H1 (cell line): ENCODE measurements around the gene NCAPD2. TPM values are rescaled to one million over a fixed set of nuclear protein-coding genes. Genes with fewer than 3 reads are reported as not detected.

Experiments used
- CTCF ChIA-PET: fragments of 300-600 bp; sonication (Branson Sonifier 250); formaldehyde crosslinking; loops from one replicate; lab custom pipeline; 2021; ENCODE audit not compliant: partially characterized antibody; lab: Charles Lee
- POLR2A ChIA-PET: fragments of 300-600 bp; sonication (Branson Sonifier 250); formaldehyde crosslinking; loops from one replicate; lab custom pipeline; 2021; ENCODE audit warnings: inconsistent platforms; ENCODE audit not compliant: partially characterized antibody; lab: Charles Lee
- DNase-seq, 2 experiments: peaks; one replicate each; pipeline versions ENCODE4 v3.0.0 to v3.0.0-alpha.2; 2010 to 2022; ENCODE audit warnings: low spot score in 2 of 2, low read depth in 1 of 2, mixed read lengths in 1 of 2
- FAIRE-seq: peaks from 2 replicates; lab custom pipeline; 2011; peaks lifted over from hg19 to GRCh38; lab: Jason Lieb, UNC
- H2AFZ ChIP-seq: 2 replicates; pipeline ENCODE4 v1.8.1; 2012; ENCODE audit warnings: low read length, inconsistent platforms
- H2AK5ac ChIP-seq: 2 replicates; pipeline ENCODE4 v1.6.1; 2013; ENCODE audit warnings: low read depth, low read length
- H2BK120ac ChIP-seq: replicated peaks from 2 replicates; pipeline ENCODE3; 2013; ENCODE audit warnings: low read depth, low read length, inconsistent platforms
- H2BK12ac ChIP-seq: 2 replicates; pipeline ENCODE4 v1.6.1; 2013; ENCODE audit warnings: low read depth, low read length
- H2BK15ac ChIP-seq: 2 replicates; pipeline ENCODE4 v1.6.1; 2013; ENCODE audit warnings: low read length
- H2BK20ac ChIP-seq: 2 replicates; pipeline ENCODE4 v1.6.1; 2013; ENCODE audit warnings: low read length
- H2BK5ac ChIP-seq: 2 replicates; pipeline ENCODE4 v1.6.1; 2013; ENCODE audit warnings: low read depth, low read length
- H3K14ac ChIP-seq: 2 replicates; pipeline ENCODE4 v1.6.1; 2013; ENCODE audit warnings: inconsistent platforms; ENCODE audit not compliant: insufficient read length
- H3K18ac ChIP-seq: 2 replicates; pipeline ENCODE4 v1.6.1; 2013; ENCODE audit warnings: low read length; ENCODE audit errors: extremely low read depth
- H3K23ac ChIP-seq: 2 replicates; pipeline ENCODE4 v1.6.1; 2013; ENCODE audit warnings: inconsistent platforms; ENCODE audit not compliant: insufficient read length
- H3K23me2 ChIP-seq: 2 replicates; pipeline ENCODE4 v1.6.1; 2013; ENCODE audit warnings: low read depth, low read length
- H3K27ac ChIP-seq: 2 replicates; pipeline ENCODE4 v1.6.1; 2011; ENCODE audit warnings: low read depth, low read length, inconsistent platforms
- H3K27me3 ChIP-seq, 4 experiments: replicated peaks in 1 of 4; 1 replicate in 1 of 4; 2 replicates in 3 of 4; pipeline versions ENCODE4 v1.6.1 to v1.8.1; 2011 to 2013; ENCODE audit warnings: low read length in 3 of 4, mild to moderate bottlenecking in 3 of 4, inconsistent platforms in 2 of 4, mixed read lengths in 2 of 4, moderate library complexity in 1 of 4; ENCODE audit not compliant: control insufficient read depth in 3 of 4, insufficient read depth in 3 of 4; ENCODE audit errors: extremely low read depth in 1 of 4
- H3K36me3 ChIP-seq, 4 experiments: 2 replicates each; pipeline versions ENCODE4 v1.6.1 to v1.8.1; 2011 to 2013; ENCODE audit warnings: mild to moderate bottlenecking in 4 of 4, low read length in 3 of 4, moderate library complexity in 2 of 4, control low read depth in 1 of 4, inconsistent platforms in 1 of 4; ENCODE audit not compliant: insufficient read depth in 4 of 4, control insufficient read depth in 2 of 4
- H3K4ac ChIP-seq: replicated peaks from 2 replicates; pipeline ENCODE3; 2013; ENCODE audit warnings: low read length, low read depth, mixed read lengths, inconsistent platforms; ENCODE audit not compliant: insufficient read length
- H3K4me1 ChIP-seq, 4 experiments: replicated peaks in 1 of 4; 1 replicate in 1 of 4; 2 replicates in 3 of 4; pipeline versions ENCODE4 v1.6.1 to v1.8.1; 2011 to 2013; ENCODE audit warnings: low read length in 3 of 4, inconsistent platforms in 2 of 4, mixed read lengths in 1 of 4; ENCODE audit not compliant: insufficient read depth in 4 of 4, control insufficient read depth in 3 of 4
- H3K4me2 ChIP-seq, 2 experiments: 2 replicates each; pipeline versions ENCODE4 v1.6.1 to v1.8.1; 2011 to 2013; ENCODE audit warnings: low read depth in 2 of 2, low read length in 2 of 2, control low read depth in 1 of 2, inconsistent platforms in 1 of 2, mild to moderate bottlenecking in 1 of 2; ENCODE audit not compliant: insufficient read depth in 1 of 2
- H3K4me3 ChIP-seq, 4 experiments: fragments of 200-600, 300-600 bp in 1 of 4; sonication (generic), shearing (Covaris generic), sonication (Bioruptor Twin) in 1 of 4; 2 replicates each; pipeline versions ENCODE4 v1.5.1 to v1.8.1; 2011 to 2016; ENCODE audit warnings: low read length in 4 of 4, low read depth in 3 of 4, control low read depth in 2 of 4, inconsistent platforms in 2 of 4, mild to moderate bottlenecking in 2 of 4, mixed read lengths in 1 of 4, moderate library complexity in 1 of 4; ENCODE audit not compliant: insufficient read depth in 2 of 4; ENCODE audit errors: extremely low read depth in 1 of 4
- H3K56ac ChIP-seq: replicated peaks from 2 replicates; pipeline ENCODE3; 2013; ENCODE audit warnings: low read depth, mild to moderate bottlenecking, mixed read lengths, low read length, inconsistent platforms; ENCODE audit not compliant: insufficient read length
- H3K79me1 ChIP-seq: 2 replicates; pipeline ENCODE4 v1.6.1; 2013; ENCODE audit warnings: low read depth, low read length, control low read depth
- H3K79me2 ChIP-seq, 2 experiments: 2 replicates each; pipeline versions ENCODE4 v1.6.1 to v1.8.1; 2012 to 2013; ENCODE audit warnings: low read length in 2 of 2, mild to moderate bottlenecking in 2 of 2, inconsistent platforms in 1 of 2; ENCODE audit not compliant: insufficient read depth in 2 of 2, control insufficient read depth in 1 of 2
- H3K9ac ChIP-seq, 4 experiments: replicated peaks in 1 of 4; 1 replicate in 1 of 4; 2 replicates in 3 of 4; pipeline versions ENCODE4 v1.6.1 to v1.8.1; 2011 to 2013; ENCODE audit warnings: low read depth in 3 of 4, low read length in 3 of 4, control low read depth in 2 of 4, mild to moderate bottlenecking in 2 of 4, moderate library complexity in 2 of 4, inconsistent platforms in 1 of 4; ENCODE audit errors: extremely low read depth in 1 of 4
- H3K9me3 ChIP-seq, 2 experiments: 2 replicates each; pipeline versions ENCODE4 v1.6.1 to v1.8.1; 2012 to 2013; ENCODE audit warnings: mild to moderate bottlenecking in 2 of 2, moderate library complexity in 2 of 2, control low read depth in 1 of 2, inconsistent platforms in 1 of 2, low read depth in 1 of 2, low read length in 1 of 2, mixed read lengths in 1 of 2; ENCODE audit not compliant: insufficient read depth in 2 of 2
- H4K20me1 ChIP-seq, 2 experiments: replicated peaks in 1 of 2; 2 replicates each; pipeline versions ENCODE3 to v1.8.1; 2011 to 2013; ENCODE audit warnings: inconsistent platforms in 2 of 2, low read length in 2 of 2, mild to moderate bottlenecking in 1 of 2; ENCODE audit not compliant: insufficient read depth in 2 of 2, control insufficient read depth in 1 of 2
- H4K5ac ChIP-seq: 2 replicates; pipeline ENCODE4 v1.6.1; 2013; ENCODE audit warnings: low read length, low read depth, mixed read lengths, inconsistent platforms; ENCODE audit not compliant: insufficient read length
- H4K8ac ChIP-seq: 2 replicates; pipeline ENCODE4 v1.8.0; 2013; ENCODE audit warnings: mild to moderate bottlenecking, moderate library complexity, low read length, inconsistent platforms; ENCODE audit not compliant: insufficient read depth; ENCODE audit errors: extremely low read depth
- H4K91ac ChIP-seq: replicated peaks from 2 replicates; pipeline ENCODE3; 2013; ENCODE audit warnings: low read length, mixed read lengths, inconsistent platforms; ENCODE audit not compliant: insufficient read length
- SP4 ChIP-seq: IDR thresholded peaks from 2 replicates; pipeline ENCODE4 v1.6.1; 2012; ENCODE audit warnings: low read length, inconsistent platforms
- SRF ChIP-seq: IDR thresholded peaks from 2 replicates; pipeline ENCODE4 v1.6.1; 2011; ENCODE audit warnings: mild to moderate bottlenecking, low read depth, low read length, moderate library complexity
- TAF1 ChIP-seq: IDR thresholded peaks from 2 replicates; pipeline ENCODE4 v1.6.1; 2011; ENCODE audit warnings: mild to moderate bottlenecking, low read depth, low read length
- WGBS, 2 experiments: shearing (Covaris generic) in 1 of 2; methylation state at CpG; one replicate each; pipeline versions ENCODE4 v1.1.6 to v1.1.7; 2013 to 2015; ENCODE audit warnings: low lambda C conversion rate in 2 of 2, mixed read lengths in 2 of 2, inconsistent platforms in 1 of 2, low coverage in 1 of 2, missing lambda C conversion rate in 1 of 2; ENCODE audit not compliant: insufficient replicate concordance in 2 of 2, insufficient coverage in 1 of 2, insufficient read length in 1 of 2; ENCODE audit errors: extremely low coverage in 1 of 2, missing lambda C conversion rate in 1 of 2; 5-methylcytosine and 5-hydroxymethylcytosine counted together
- polyA plus RNA-seq, 7 experiments: library from polyadenylated mRNA; depleted of rRNA in 3 of 7; stranded (reverse) in 5 of 7; unstranded in 2 of 7; fragments of >200 nt in 5 of 7; fragments of 200-250 nt in 2 of 7; gene quantifications; 1 replicate in 5 of 7; 2 replicates in 1 of 7; 4 replicates in 1 of 7; pipeline versions ENCODE4 v1.2.1 to v1.2.3, GENCODE V29; 2011 to 2013; ENCODE audit warnings: missing spikeins in 2 of 7, mixed read lengths in 2 of 7
- total RNA-seq: library from RNA; stranded (reverse); fragmentation: NEBNext Ultra II Directional; extraction: Animal tissue kit (Norgen Biotek cat#: 25700); gene quantifications from 2 replicates; pipeline ENCODE4 v1.2.1, GENCODE V29; 2021

Gene NCAPD2
- total and polyA plus RNA-seq, 2 of the 8 experiments (the other 6 are each of a cell fraction or from before 2014, with no cell fraction given): 55.8 to 132 TPM

GRCh38 chr12:6452245-6452943 is 41.5 kb upstream of the NCAPD2 start:
- H3K79me2 ChIP-seq: no peaks in the 10 kb centered on the region
- POLR2A ChIA-PET: interaction anchor here (0.8 to 4.9 kb wide), 15 partner anchors 10 to 129 kb away, joined by 3 to 41 read pairs (median 7); partner anchors contain the start of genes CD27, GAPDH, LTBR and SCNN1A
- peak overlapping the region; percentile 66 for H2AK5ac ChIP-seq
- H2BK120ac ChIP-seq: peak overlapping the region; percentile 89
- DNase-seq: peak in 1 of 2 experiments; percentile 54
- no peak overlapping the region for H2AFZ ChIP-seq
- peak overlapping the region; percentile 62 to 67 for H3K4me2 ChIP-seq
- peaks cover 23 to 36% (median 31%) of the 10 kb centered on the region in 4 experiments for H3K4me1 ChIP-seq
- H4K20me1 ChIP-seq: no peaks in the 10 kb centered on the region
- no peak for FAIRE-seq
- H3K79me1 ChIP-seq: no peaks in the 10 kb centered on the region
- peak overlapping the region; percentile 93; the same call in 1 of the 2 replicates for H2BK20ac ChIP-seq
- H2BK5ac ChIP-seq: peak overlapping the region; percentile 88; the same call in 1 of the 2 replicates
- H3K56ac ChIP-seq: no peak overlapping the region
- no peaks in the 10 kb centered on the region; the same call in 1 of the 2 replicates for H3K23me2 ChIP-seq
- CTCF ChIA-PET: interaction anchor here (0.5 to 4.4 kb wide), 9 partner anchors 8 to 240 kb away, joined by 3 to 36 read pairs (median 3); no protein-coding TSS in a partner anchor
- H2BK15ac ChIP-seq: peak overlapping the region; percentile 46; the same call in 1 of the 2 replicates
- H3K27me3 ChIP-seq: no peaks in the 10 kb centered on the region
- H3K23ac ChIP-seq: no peak overlapping the region
- peak overlapping the region; percentile 57 for H3K4ac ChIP-seq
- H3K27ac ChIP-seq: peak overlapping the region; percentile 78
- peak overlapping the region; percentile 81 for H4K5ac ChIP-seq
- peak overlapping the region in 2 of 4 experiments; percentile 1 to 55; a peak in 2 of 7 replicates for H3K9ac ChIP-seq
- no peaks in the 10 kb centered on the region for H3K36me3 ChIP-seq
- H4K91ac ChIP-seq: peak overlapping the region; percentile 96
- H3K18ac ChIP-seq: peak overlapping the region; percentile 96
- WGBS, 2 experiments: 64% methylated on average over 8 of the region's 9 CpGs; no CpG with 5 or more reads in 1 of the 2 experiments
- peak overlapping the region; percentile 91 for H4K8ac ChIP-seq
- H3K4me3 ChIP-seq: peak overlapping the region in 1 of 4 experiments; percentile 42; a peak in 2 of 8 replicates
- TF ChIP-seq SP4 (0 out of 2 replicates have a peak, but pooled peaks have one; percentile 13), SRF (no peak), TAF1 (0 out of 2 replicates have a peak, but pooled peaks have one; percentile 32)
- peak overlapping the region; percentile 99 for H2BK12ac ChIP-seq
- H3K9me3 ChIP-seq: no peaks in the 10 kb centered on the region
- H3K14ac ChIP-seq: no peak overlapping the region
